ENCODE results near the gene PPM1H. TPM values are rescaled to one million over a fixed set of nuclear protein-coding genes. Genes with fewer than 3 reads are reported as not detected.

The PPM1H gene
- total and polyA plus RNA-seq, 2 of the 8 experiments (the other 6 are each of a cell fraction or from before 2014, with no cell fraction given) = 16.4 to 36.1 TPM

GRCh38 chr12:62737188-62737587 lies 197.8 kb downstream of the PPM1H start:
- no peaks in the 10 kb centered on the region for H3K79me2 ChIP-seq (ENCODE audit: control insufficient read depth in 1 of 2, insufficient read depth in 2 of 2, low read length in 2 of 2)
- no peak overlapping the region for H3K23ac ChIP-seq (ENCODE audit: insufficient read length)
- no peak for DNase-seq (ENCODE audit: low read depth in 1 of 2, low spot score in 2 of 2)
- no peak overlapping the region for H3K4me2 ChIP-seq (ENCODE audit: insufficient read depth in 1 of 2, low read depth in 2 of 2, low read length in 2 of 2)
- H4K91ac ChIP-seq (replicated peaks; ENCODE audit: insufficient read length, low read length) = no peak overlapping the region
- no peaks in the 10 kb centered on the region for H3K23me2 ChIP-seq (ENCODE audit: low read depth, low read length)
- H3K9ac ChIP-seq (replicated peaks in 1 of 4; ENCODE audit: extremely low read depth in 1 of 4, low read depth in 3 of 4, low read length in 3 of 4) = no peak overlapping the region
- no peak overlapping the region for H3K4ac ChIP-seq (replicated peaks; ENCODE audit: insufficient read length, low read depth, low read length)
- 0 out of 2 replicates have a peak, but pooled peaks cover 5% of the 10 kb centered on the region for H3K79me1 ChIP-seq (ENCODE audit: low read depth, low read length)
- no peak overlapping the region for H2BK120ac ChIP-seq (replicated peaks; ENCODE audit: low read depth, low read length)
- no peak overlapping the region for H4K5ac ChIP-seq (ENCODE audit: insufficient read length, low read depth, low read length)
- no peak overlapping the region for H4K8ac ChIP-seq (ENCODE audit: extremely low read depth, insufficient read depth, low read length)
- no peak overlapping the region for H2AK5ac ChIP-seq (ENCODE audit: low read depth, low read length)
- no peak overlapping the region for H3K56ac ChIP-seq (replicated peaks; ENCODE audit: insufficient read length, low read depth, low read length)
- H3K27me3 ChIP-seq (replicated peaks in 1 of 4; ENCODE audit: control insufficient read depth in 3 of 4, extremely low read depth in 1 of 4, insufficient read depth in 3 of 4, low read length in 3 of 4) = peaks cover 0 to 2% (median 0%) of the 10 kb centered on the region in 4 experiments; a peak in 1 of 7 replicates
- H2BK12ac ChIP-seq (ENCODE audit: low read depth, low read length) = no peak overlapping the region
- FAIRE-seq = no peak
- CTCF ChIA-PET (ENCODE audit: partially characterized antibody) = interaction anchor here (0.6 kb wide), 1 partner anchor 98 kb away, joined by 3 read pairs; no protein-coding TSS in a partner anchor
- H2AFZ ChIP-seq (ENCODE audit: low read length) = no peak overlapping the region
- no peaks in the 10 kb centered on the region for H3K9me3 ChIP-seq (ENCODE audit: insufficient read depth in 2 of 2, low read depth in 1 of 2, low read length in 1 of 2)
- H2BK5ac ChIP-seq (ENCODE audit: low read depth, low read length) = no peak overlapping the region
- H3K18ac ChIP-seq (ENCODE audit: extremely low read depth, low read length) = no peak overlapping the region
- H4K20me1 ChIP-seq (replicated peaks in 1 of 2; ENCODE audit: control insufficient read depth in 1 of 2, insufficient read depth in 2 of 2, low read length in 2 of 2) = no peaks in the 10 kb centered on the region
- POLR2A ChIA-PET (ENCODE audit: partially characterized antibody) = interaction anchor here (1.9 kb wide), 1 partner anchor 22 kb away, joined by 7 read pairs; no protein-coding TSS in a partner anchor
- no peak overlapping the region for H3K14ac ChIP-seq (ENCODE audit: insufficient read length)
- no peak overlapping the region for H3K4me3 ChIP-seq (ENCODE audit: extremely low read depth in 1 of 4, insufficient read depth in 2 of 4, low read depth in 3 of 4, low read length in 4 of 4)
- no peaks in the 10 kb centered on the region; a peak in 1 of 8 replicates for H3K36me3 ChIP-seq (ENCODE audit: control insufficient read depth in 2 of 4, insufficient read depth in 4 of 4, low read length in 3 of 4)
- no peak overlapping the region for H3K27ac ChIP-seq (ENCODE audit: low read depth, low read length)
- H2BK15ac ChIP-seq (ENCODE audit: low read length) = no peak overlapping the region
- 96% methylated on average over 11 of the region's 11 CpGs; no CpG with 5 or more reads in 1 of the 2 experiments for WGBS, 2 experiments (ENCODE audit: extremely low coverage in 1 of 2, insufficient coverage in 1 of 2, insufficient read length in 1 of 2, insufficient replicate concordance in 2 of 2, low coverage in 1 of 2, low lambda C conversion rate in 2 of 2, missing lambda C conversion rate in 1 of 2)
- H3K4me1 ChIP-seq (replicated peaks in 1 of 4; ENCODE audit: control insufficient read depth in 3 of 4, insufficient read depth in 4 of 4, low read length in 3 of 4) = peaks cover 5 to 12% (median 7%) of the 10 kb centered on the region in 4 experiments; a peak in 6 of 7 replicates
- H2BK20ac ChIP-seq (ENCODE audit: low read length) = no peak overlapping the region
- TF ChIP-seq PHF8 (conservative IDR thresholded peaks at IDR 0.05; ENCODE audit: low read depth, low read length) (no peak), POU5F1 (IDR thresholded peaks at IDR 0.05; ENCODE audit: low read depth, low read length) (no peak), KDM4A (IDR thresholded peaks at IDR 0.05; ENCODE audit: low read depth, low read length, severe bottlenecking) (no peak), CHD2 (IDR thresholded peaks at IDR 0.05; ENCODE audit: low read length) (no peak), ATF2 (IDR thresholded peaks at IDR 0.05; ENCODE audit: low read length) (no peak), SP2 (IDR thresholded peaks at IDR 0.05; ENCODE audit: low read length) (no peak), TBP (IDR thresholded peaks at IDR 0.05; ENCODE audit: low read depth, low read length) (no peak)
